GM19372 (cell line): ENCODE data around the gene PHF13.

Experiments used
- ATAC-seq: cut with Tn5 transposase; IDR thresholded peaks from one replicate; pipeline ENCODE4 v1.9.1; 2021; ENCODE audit warnings: mild to moderate bottlenecking, low read depth, moderate library complexity; ENCODE audit not compliant: unreplicated experiment

PHF13 gene

DNA sequence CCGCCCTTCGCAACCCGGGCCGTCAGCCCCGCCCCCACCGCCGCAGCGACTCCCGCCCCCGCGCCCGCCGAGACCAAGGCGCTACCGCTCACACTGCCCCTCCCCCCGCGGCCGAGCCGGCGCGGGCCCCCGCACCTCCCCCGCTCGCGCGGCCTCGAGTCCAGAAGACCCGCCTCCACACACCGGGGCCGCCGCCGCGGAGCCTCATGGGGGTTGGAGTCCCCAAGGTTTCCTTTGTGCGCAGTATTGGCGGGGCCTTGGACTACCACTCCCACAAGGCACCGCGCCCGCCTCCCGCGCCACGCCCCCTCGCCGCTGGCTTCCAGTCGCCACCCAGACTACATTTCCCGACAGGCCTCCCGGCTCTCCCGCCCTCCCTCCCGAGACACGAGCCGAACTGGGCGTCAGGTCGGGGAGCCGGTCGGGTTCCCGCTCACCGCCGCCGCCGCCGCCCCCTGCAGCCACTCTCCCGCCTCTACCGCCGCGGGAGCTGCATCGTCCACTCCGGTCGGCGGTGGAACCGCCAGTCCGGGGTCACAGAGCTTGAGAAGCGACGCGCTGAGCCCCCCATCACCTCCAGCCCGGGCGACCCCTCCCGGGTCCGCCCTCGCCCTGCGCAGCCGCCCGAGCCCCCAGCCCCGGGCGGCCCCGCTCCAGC lies at the start of gene PHF13:
Gene PHF13 (plus strand): TSS at position 371 of the 658 bp plus-strand sequence. CDS start 336 bp downstream, outside the sequence.
- ATAC-seq = peak; percentile 91

DNA sequence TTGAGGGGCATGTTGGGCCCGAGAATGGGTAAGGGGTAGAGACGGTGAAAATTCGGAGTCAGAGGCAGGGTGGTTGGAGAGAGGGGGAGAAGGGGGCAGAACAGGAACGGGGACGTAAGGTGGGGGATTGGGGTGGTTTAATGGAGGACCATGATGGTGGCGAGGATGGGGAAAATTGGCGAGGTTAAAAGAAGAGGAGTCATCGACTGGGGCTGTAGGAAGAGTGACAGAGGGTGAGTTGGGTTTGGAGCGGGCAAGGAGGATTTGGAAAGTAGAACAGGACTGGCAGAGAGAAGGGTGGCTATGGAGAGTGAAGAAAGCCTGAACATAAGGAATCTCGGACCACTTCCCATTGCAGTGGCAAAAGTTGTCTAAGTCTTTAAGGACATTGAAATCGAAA lies 44.5 kb upstream of the PHF13 start:
- no peak for ATAC-seq

DNA sequence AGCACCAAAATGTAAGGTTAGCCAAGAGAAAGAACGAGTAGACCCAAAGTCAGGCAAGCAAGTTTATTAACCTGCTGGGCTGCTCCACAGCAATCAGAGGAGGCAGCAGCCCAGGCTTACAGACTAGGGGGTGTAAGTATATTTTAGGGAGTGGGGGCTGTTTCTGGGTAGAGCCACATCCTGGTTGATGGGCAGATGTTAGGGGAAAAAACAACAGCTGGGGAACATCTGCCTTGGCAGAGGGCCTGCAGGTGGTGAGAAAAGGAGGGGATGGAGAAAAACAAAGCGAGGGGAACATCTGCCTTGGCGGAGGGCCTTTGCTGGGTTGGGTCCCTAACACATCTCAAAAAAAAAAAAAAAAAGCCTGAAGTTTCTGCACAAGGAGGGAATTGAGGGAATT lies 43.4 kb upstream of the PHF13 start:
- no peak for ATAC-seq

DNA sequence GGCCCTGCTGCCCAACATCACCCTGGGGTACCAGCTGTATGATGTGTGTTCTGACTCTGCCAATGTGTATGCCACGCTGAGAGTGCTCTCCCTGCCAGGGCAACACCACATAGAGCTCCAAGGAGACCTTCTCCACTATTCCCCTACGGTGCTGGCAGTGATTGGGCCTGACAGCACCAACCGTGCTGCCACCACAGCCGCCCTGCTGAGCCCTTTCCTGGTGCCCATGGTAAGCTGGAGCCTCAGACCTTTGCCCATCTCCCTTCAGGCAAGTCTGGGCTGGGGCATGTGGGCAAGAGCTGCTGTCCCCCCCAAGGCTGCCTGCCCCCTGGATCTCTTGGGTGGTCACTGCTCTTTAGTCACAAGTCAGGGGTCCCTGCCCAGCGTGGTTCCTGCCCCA lies 42.5 kb upstream of the PHF13 start:
- no peak for ATAC-seq

DNA sequence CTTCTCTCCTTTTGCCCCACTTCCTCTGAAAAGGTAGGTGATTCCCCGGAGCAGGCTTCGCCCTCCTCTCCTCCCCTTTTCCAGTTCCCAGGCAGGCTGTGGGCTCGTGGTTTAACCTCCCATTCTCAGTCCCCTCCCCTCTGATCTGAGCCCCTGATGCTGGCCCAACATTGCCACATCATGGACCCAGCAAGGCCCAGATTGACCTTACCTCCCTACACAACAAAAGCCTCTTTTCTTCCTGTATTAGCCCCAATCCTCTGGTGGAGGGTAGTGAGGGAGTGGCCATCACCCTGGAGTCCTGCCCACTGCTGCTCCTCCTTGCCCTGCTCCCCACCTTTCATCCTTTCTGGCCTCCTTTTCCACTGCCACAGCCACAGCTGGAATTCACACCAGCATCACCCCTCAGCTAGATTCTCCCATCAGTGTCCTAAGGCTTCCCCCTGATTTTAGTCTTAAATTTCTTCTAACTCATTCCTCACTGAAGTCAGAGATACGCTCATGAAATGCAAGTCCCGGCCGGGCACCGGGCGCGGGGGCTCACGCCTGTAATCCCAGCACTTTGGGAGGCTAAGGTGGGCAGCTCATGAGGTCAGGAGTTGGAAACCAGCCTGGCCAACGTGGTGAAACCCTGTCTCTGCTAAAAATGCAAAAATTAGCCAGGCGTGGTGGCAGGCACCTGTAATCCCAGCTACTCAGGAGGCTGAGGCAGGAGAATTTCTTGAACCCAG lies 40.7 kb upstream of the PHF13 start:
- ATAC-seq = no peak

DNA sequence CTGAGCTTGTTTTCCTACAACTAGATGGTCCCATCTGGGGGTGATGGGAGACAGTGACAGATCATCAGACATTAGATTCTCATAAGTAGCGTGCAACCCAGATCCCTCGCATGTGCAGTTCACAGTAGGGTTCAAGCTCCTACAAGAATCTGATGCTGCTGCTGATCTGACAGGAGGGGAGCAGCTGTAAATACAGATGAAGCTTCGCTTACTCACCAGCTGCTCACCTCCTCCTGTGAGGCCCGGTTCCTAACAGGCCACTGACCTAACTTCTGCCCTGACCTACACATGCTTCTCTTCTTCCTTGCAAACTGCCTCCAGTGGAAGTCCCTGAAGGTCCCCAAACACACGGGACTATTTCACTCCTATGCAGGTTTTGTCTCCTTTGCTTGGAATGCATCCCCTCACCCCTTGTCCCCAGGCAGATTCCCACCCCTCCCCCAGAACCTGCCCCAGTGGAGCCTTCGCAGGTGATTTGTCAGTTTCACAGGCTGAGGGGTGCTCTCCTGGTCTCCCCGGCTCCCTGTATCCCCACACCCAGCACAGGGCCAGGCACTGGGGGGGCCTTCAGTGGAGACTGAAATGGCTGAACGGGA lies 39.4 kb upstream of the PHF13 start:
- ATAC-seq = no peak

DNA sequence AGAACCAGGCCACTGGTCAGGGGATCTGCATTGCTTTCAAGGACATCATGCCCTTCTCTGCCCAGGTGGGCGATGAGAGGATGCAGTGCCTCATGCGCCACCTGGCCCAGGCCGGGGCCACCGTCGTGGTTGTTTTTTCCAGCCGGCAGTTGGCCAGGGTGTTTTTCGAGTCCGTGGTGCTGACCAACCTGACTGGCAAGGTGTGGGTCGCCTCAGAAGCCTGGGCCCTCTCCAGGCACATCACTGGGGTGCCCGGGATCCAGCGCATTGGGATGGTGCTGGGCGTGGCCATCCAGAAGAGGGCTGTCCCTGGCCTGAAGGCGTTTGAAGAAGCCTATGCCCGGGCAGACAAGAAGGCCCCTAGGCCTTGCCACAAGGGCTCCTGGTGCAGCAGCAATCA lies 38.7 kb upstream of the PHF13 start:
- no peak for ATAC-seq

DNA sequence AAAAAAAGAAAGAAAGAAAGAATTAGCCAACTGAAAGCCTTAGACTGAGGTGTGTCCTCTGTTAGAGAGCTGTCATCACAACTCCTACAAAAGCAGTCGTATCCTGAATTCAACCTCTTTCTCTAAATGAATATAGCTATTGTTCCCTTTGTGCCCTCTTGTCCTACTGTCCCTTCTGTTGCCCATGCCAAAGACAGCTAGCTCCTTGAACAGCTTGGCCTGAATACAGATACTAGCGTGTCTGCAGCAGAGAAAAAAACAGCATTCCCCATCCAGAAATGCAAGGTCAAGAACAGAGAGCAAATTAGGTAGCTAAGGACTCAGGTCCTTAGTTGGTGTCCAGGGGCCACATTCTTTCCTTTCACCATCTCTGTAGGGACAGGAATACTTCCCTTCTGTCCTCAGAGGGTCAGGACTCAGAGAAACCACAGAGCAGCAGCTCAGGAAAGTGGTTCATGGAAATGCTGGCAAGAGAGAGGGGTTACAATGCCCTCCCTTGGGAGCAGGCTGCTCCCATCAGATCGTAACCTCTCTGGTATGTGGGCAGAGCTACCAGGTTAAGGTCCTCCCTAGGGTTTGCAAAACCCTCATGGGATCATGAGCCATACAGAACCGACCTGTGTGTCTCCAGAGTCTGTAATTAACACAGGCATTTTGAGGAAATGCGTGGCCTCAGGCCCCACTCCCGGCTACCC lies 35.6 kb upstream of the PHF13 start:
- no peak for ATAC-seq

DNA sequence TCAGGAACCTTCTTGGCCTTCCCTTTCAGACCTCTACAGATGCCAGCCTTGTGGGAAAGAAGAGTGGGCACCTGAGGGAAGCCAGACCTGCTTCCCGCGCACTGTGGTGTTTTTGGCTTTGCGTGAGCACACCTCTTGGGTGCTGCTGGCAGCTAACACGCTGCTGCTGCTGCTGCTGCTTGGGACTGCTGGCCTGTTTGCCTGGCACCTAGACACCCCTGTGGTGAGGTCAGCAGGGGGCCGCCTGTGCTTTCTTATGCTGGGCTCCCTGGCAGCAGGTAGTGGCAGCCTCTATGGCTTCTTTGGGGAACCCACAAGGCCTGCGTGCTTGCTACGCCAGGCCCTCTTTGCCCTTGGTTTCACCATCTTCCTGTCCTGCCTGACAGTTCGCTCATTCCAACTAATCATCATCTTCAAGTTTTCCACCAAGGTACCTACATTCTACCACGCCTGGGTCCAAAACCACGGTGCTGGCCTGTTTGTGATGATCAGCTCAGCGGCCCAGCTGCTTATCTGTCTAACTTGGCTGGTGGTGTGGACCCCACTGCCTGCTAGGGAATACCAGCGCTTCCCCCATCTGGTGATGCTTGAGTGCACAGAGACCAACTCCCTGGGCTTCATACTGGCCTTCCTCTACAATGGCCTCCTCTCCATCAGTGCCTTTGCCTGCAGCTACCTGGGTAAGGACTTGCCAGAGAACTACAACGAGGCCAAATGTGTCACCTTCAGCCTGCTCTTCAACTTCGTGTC lies 34.7 kb upstream of the PHF13 start:
- ATAC-seq = no peak

DNA sequence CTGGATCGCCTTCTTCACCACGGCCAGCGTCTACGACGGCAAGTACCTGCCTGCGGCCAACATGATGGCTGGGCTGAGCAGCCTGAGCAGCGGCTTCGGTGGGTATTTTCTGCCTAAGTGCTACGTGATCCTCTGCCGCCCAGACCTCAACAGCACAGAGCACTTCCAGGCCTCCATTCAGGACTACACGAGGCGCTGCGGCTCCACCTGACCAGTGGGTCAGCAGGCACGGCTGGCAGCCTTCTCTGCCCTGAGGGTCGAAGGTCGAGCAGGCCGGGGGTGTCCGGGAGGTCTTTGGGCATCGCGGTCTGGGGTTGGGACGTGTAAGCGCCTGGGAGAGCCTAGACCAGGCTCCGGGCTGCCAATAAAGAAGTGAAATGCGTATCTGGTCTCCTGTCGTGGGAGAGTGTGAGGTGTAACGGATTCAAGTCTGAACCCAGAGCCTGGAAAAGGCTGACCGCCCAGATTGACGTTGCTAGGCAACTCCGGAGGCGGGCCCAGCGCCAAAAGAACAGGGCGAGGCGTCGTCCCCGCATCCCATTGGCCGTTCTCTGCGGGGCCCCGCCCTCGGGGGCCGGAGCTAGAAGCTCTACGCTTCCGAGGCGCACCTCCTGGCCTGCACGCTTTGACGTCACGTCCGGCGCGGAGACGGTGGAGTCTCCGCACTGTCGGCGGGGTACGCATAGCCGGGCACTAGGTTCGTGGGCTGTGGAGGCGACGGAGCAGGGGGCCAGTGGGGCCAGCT lies 34.0 kb upstream of the PHF13 start, which contains the start of gene ZBTB48:
Gene ZBTB48 (plus strand): TSS at position 621 of the 745 bp plus-strand sequence. CDS start 616 bp downstream, outside the sequence.
- peak; percentile 97 for ATAC-seq

DNA sequence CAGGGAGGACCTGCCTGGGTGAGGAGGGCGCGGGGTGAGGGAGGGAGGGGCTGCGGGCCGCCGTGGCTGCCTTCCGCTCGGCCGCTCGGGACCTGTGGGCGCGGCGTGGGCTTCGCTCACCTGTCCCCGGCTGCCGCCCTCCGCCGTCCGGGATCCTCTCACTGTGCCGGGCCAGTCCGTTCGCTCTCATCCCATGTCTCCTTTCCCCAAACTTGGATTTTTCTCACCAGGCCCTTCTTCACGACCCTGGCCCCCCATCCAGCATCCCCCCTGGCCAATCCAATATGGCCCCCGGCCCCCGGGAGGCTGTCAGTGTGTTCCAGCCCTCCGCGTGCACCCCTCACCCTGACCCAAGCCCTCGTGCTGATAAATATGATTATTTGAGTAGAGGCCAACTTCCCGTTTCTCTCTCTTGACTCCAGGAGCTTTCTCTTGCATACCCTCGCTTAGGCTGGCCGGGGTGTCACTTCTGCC lies 33.4 kb upstream of the PHF13 start:
- ATAC-seq = peak; percentile 2

DNA sequence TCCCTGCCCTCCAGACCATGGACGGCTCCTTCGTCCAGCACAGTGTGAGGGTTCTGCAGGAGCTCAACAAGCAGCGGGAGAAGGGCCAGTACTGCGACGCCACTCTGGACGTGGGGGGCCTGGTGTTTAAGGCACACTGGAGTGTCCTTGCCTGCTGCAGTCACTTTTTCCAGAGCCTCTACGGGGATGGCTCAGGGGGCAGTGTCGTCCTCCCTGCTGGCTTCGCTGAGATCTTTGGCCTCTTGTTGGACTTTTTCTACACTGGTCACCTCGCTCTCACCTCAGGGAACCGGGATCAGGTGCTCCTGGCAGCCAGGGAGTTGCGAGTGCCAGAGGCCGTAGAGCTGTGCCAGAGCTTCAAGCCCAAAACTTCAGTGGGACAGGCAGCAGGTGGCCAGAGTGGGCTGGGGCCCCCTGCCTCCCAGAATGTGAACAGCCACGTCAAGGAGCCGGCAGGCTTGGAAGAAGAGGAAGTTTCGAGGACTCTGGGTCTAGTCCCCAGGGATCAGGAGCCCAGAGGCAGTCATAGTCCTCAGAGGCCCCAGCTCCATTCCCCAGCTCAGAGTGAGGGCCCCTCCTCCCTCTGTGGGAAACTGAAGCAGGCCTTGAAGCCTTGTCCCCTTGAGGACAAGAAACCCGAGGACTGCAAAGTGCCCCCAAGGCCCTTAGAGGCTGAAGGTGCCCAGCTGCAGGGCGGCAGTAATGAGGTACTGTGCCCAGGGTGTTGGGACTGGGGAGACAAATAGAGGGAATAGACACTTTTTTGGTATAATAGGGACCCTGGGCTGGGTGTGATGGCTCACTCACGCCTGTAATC lies 32.7 kb upstream of the PHF13 start:
- no peak for ATAC-seq

DNA sequence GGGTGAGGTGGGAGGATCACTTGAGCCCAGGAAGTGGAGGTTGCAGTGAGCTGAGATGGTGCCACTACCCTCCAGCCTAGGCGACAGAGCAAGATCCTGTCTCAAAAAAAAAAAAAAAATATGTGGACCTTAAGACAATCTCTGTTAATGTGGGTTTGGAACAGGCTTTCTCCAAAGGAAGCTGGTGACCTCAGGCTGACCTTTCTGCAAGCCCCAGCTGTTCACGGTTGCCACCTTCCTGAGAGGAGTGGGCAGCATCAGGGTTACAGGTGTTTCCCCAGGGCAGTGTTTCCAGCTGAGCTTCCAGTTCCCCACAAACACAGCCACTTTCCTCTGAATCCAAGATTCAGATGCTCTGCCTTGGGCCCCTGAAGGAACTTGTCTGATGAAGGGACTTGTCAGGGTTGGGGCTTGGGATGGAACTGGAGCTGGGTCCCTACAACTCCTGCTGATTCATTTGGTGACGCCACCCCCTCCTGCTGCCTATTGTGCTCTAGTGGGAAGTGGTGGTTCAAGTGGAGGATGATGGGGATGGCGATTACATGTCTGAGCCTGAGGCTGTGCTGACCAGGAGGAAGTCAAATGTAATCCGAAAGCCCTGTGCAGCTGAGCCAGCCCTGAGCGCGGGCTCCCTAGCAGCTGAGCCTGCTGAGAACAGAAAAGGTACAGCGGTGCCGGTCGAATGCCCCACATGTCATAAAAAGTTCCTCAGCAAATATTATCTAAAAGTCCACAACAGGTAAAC lies 31.8 kb upstream of the PHF13 start:
- no peak for ATAC-seq

DNA sequence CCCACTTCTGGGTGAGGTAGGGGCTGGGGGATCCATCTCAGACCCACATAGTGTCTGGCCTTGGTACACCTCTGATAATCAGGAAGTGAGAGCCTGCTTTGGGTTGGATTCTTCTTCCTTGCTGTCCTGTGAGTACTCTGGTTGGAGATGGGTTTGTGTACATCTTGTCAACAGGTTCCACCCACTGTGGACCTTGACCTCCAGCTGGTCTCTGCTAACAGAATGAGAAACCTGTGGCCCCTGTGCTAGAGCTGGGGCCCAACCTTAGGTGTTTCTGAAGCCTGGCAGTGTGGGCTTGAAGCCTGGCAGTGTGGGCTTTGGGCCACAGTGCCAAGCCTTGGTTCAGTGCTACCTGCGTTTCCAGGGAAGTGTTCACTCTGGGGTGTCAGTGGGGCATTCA lies 31.2 kb upstream of the PHF13 start:
- no peak for ATAC-seq

DNA sequence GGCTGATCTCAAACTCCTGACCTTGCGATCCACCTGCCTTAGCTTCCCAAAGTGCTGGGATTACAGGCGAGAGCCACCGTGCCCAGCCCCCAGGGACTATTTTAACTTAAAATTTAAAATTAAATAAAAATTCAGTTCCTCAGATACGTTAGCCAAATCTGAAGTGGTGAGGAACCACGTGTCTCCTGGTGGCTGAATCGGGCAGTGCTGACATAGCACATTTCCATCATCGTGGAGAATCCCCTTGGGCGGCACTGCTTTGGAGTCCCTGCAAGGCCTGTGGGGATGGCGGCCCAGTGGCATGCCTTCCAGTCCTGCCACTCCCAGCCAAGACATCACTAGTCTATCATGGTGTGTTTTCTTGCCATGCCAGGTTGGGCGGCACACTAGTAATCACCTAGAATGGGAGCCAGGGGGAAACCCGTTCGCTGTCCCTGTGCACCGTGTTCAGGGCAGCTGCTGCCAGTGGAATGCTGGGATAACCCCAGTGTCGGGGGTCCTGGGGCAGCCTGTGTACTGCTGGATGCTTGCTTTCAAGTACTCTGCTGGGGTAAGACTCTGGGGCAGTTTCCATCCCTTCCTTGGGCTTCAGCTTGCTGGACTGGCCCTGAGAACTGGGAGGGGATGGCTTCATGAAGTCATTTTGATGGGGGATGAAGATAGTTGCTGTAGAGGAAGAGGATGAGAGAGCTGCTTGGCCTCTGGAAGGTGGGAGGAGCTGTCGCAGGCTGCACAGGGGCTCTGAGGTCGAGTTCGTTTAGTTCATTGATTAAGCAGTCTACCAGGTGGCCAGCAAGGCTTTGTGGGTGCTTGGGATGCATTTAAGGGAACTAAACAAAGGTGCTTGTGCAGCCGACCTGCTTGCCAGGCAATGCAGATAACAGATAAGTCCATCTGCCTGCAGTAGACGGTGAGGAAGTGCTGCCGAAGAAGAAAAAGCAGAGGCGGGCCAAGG lies 29.1 kb upstream of the PHF13 start:
- no peak for ATAC-seq

DNA sequence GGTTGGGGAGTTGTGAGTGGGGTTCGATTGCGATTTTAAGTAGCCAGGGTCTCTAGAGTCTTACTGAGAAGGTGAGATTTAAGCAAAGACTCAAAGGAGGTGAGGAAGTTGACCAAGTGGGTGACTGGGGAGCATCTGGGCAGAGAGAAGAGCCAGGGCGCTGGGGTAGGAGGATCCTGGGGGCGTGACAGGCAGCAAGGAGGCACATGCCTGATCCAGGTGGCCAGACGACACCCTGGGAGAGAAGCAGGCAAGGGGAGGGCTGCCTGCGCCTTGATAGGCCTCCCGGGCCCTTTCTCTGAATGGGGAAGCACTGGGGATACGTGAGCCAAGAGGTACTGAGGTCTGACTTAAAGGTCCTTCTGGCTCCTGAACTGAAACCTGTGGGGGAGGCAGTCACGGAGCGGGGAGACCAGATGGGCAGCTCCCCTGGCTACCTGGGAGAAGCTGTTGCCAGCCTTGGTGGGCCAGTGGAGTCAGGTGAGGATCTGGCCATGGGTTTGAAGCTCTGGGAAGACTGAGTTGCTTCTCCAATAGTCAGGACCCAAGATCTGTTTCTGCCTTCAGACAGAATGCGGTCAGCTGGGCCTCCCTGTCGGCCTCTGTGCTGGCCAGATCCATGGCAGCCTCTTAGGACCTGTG lies 28.3 kb upstream of the PHF13 start:
- ATAC-seq = no peak
